SKM-1 (cell line): ENCODE data around the gene RAD21L1.
"Not testable (repeated sequence)": the region's sequence is repeated elsewhere in the genome, so short reads cannot be mapped to it uniquely, and the experiment has no call there.

ENCODE experiments used
- DNase-seq: peaks from one replicate; lab custom pipeline; 2025; ENCODE audit not compliant: unreplicated experiment; lab: John Stamatoyannopoulos, UW

The RAD21L1 gene

DNA sequence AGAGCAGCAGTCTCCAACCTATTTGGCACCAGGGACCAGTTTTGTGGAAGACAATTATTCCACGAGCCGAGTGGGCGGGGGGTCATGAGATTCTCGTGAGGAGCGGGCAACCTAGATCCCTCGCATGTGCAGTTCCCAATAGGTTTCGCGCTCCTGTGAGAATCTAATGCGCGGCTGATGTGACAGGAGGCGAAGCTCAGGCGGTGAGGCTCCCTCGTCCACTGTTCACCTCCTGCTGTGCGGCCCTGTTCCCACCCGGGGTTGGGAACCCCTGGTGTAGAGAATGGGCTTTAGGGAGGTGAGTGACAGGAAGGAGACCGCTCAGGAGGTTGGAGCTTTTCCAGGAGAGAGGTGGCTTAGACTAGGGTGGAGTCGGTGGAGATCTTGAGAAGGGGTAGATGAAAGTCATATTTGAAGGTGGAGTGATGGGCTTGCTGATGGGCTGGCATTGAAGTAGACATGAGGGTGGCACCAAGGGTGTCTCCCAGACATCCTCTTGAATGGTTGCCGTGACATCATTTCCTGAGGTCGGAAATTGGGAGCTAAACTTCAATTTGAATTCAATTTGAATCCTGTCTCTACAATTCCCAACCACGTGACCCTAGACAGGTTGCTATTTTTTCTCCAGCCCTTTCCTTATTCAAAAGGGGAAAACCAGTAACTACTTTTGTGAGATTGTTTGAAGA lies 1.5 kb upstream of the RAD21L1 start:
- DNase-seq, result no peak

DNA sequence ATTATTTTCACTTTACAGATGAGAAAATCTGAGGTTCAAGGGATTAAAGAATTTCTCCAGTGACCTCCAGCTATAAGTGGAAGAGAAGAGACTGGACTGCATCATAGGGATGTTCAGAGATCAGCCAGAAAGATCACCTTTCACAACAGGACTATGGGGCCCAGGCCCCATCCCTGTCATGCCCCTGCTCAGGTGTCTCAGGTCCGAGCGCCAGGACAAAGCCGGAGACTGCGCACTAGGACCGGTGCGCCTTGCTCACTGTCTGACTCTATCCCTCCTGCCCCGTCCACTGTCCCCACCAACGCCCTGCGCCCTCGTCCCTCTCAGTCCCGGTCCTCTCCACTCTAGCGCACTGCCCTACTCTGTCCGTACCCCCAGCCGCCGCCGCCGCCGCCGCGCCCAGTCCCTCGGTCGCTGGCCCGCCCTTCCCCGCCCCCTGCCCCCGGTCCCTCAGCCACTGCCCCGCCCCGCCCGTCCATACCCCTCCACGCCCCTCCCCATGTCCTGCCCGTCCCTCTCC lies 521 bp upstream of the RAD21L1 start:
- no peak for DNase-seq

DNA sequence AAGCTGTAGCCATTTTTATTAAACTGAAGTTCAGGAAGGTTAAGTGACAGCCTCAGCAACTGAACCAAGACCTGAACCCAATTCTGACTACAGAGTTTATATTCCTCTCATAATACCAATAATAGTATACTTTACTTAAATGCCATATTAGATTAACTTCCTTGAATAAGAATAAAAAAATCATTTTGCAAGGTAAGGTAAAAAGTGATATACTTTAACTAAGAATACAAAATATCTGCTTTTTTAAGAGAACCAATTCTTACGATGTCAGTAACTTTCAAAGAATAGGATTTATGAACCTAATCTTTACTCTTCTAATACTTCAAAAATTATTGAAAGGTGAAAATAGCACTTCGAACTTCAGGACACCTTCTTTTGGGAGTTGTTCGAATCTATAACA lies 3.7 kb downstream of the RAD21L1 start:
- DNase-seq, result no peak

DNA sequence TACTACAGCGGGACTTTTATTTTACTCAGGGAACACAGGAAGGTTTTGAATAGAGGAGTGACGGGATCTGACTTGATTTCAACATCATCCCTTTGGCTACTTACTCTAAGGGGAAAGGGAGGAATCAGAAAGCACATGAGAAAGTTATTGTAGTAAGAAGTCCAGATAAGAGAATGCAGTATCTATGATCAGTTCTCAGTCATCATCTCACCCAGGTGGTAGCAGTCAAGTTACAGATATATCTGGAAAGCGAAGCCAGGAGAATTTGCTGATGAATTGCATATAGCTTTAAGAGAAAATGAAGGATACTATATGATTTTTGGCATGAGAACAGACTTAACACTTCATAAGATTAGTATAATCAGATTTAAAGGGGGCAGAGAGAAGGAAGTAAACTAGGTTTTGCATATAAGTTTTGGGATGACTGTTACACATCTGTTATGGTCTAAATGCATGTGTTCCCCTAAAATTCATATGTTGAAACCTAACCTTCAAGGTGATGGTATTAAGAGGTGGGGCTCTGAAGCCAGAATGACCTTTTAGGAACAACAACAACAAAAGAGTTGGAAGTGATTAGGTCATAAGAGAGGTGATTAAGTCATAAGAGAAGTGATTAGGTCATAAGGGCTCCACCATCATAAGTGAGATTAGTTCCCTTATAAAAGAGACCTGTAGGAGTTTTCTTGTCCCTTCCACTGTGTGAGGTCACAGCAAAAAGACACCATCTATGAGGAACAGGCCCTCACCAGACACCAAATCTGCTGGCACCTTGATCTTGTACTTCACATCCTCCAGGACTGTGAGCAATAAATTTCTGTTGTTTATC lies 6.7 kb downstream of the RAD21L1 start:
- no peak for DNase-seq

DNA sequence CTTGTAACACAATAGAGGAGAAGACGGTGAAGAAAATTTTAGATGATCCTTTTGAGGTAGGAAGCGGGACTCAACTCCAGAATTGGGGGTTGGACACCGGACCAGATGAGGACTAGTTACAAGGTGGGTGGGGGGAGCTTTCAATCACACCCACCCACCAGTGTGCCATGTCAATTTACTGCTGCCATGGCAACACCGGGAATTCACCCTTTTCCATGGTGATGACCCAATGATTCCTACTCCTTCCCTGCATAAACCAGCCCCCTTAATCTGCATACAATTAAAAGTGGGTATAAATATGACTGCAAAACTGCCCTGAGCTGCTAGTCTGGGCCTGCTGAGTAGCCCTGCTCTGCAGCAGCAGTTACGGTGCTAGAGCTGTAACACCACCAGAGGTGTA lies 14.7 kb downstream of the RAD21L1 start:
- no peak for DNase-seq

DNA sequence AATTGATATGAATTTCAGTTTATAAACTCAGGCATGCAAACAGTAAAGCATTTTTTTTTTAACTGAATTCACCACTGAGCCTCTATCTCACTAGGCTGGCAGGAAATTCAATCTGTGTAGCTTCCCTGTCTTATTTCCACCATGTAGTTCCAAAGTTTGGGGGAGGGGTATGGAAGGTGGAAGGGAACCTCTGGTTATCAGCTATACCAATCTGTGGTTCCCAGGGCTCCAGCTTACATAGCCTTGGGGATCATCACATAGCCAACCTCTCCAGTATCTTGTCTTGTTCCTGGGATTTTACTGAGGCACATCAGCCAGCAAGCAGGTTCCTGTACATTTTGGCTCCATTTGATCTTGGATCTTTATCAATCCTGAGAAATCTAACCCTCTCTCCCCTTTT lies 15.6 kb downstream of the RAD21L1 start:
- no peak for DNase-seq

DNA sequence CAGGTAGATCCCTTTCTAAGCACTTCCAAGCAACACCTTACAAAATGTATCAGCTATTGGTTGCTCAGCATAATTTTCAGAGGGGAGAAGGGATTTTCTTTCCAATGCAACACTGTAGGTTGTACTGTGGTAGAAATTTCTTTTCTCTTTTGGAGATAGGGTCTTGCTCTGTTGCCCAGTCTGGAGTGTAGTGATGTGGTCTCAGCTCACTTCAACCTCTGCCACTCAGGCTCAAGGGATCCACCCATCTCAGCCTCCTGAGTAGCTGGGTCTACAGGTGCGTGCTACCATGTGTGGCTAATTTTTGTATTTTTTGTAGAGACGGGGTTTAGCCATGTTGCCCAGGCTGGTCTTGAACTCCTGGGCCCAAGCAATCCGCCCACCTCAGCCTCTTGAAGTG lies 16.3 kb downstream of the RAD21L1 start:
- DNase-seq, result no peak

DNA sequence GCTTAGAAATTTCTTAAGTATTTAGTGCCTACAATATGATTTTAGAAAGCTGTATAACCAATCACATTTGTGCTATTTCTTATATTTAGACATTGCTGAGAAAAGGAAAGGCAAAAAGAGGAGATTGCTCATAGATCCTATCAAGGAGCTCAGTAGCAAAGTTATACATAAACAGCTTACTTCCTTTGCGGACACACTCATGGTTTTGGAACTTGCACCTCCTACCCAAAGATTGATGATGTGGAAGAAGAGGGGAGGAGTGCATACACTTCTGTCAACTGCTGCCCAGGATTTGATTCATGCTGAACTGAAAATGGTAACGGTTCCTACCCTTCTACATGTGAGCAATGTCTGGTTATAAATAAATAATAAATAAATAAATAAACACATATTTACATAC lies 16.7 kb downstream of the RAD21L1 start:
- DNase-seq, result no peak

DNA sequence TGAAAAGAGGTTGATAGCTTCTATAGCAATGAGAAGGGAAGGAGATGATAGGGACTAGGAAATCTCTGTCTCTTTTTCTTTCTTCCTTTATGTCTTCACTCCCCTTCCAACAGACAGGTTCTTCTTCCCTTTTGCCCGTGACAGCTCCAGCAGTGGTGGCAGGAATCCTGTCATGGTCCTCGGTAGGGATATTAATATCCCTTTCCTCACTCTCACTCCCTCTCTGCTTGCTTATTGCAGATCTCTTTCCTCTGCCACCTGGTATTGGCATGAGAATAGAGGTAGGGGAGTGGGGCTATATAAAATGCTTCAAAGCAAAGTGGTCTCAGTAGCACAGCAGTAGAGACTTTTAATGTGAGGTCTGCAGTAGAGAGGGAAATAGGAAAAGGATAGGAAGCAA lies 19.7 kb downstream of the RAD21L1 start:
- no peak for DNase-seq

DNA sequence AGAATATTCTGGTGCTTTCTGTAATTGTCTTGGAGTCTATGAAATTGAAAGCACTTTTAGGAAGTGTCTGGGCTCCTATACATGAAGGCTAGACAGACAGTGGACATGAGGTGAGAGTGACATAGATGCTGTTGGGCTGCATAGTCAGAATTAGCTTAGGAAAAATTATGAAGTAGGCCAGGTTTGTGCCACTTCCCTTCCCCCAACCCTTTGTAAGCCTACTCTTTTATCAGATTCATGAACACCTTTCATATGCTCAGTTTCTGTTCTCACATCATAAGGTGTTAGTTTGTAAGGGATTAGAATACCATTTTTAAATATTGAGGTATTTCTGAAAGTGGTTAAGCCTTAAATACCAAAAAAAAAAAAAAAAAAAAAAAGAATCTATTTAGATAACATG lies 21.8 kb downstream of the RAD21L1 start:
- no peak for DNase-seq

DNA sequence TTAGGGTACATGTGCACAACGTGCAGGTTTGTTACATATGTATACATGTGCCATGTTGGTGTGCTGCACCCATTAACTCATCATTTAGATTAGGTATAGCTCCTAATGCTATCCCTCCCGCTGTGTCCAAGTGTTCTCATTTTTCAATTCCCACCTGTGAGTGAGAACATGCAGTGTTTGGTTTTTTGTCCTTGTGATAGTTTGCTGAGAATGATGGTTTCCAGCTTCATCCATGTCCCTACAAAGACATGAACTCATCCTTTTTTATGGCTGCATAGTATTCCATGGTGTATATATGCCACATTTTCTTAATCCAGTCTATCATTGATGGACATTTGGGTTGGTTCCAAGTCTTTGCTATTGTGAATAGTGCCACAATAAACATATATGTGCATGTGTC lies 24.4 kb downstream of the RAD21L1 start:
- not testable (repeated sequence) for DNase-seq

DNA sequence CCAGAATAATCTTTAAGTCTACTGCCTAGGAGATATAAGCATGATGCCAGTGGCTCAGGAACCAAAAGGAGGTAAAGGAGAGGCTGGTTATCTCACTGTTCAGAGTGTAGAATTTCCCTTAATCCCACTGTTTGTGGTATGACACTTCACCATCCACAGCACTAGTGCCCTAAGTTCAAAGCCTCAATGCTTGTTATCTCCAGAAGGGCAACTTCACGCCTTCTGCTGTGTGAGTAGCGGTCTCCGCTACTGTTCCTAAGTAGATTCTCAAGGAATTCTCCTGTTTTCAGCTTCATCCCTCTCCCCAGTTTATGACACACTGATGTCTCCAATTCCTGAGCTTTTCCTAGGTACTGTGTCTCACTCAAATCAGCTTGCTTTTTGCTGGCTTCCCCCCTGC lies 26.6 kb downstream of the RAD21L1 start:
- DNase-seq, result no peak

DNA sequence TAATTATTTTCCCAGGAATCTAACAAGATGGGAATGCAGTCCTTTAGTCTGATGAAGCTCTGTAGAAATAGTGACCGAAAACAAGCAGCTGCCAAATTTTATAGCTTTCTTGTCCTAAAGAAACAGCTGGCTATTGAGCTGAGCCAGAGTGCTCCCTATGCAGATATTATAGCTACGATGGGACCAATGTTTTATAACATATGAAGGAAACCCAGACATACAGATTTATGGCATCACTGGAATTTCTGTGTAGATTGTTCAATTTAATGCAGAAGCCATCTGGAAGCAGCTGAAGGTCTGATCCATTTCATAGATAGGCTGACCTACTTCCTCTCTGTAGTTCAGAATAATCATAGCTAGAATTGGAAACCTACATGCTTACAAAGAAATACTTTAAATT lies 28.4 kb downstream of the RAD21L1 start:
- no peak for DNase-seq

DNA sequence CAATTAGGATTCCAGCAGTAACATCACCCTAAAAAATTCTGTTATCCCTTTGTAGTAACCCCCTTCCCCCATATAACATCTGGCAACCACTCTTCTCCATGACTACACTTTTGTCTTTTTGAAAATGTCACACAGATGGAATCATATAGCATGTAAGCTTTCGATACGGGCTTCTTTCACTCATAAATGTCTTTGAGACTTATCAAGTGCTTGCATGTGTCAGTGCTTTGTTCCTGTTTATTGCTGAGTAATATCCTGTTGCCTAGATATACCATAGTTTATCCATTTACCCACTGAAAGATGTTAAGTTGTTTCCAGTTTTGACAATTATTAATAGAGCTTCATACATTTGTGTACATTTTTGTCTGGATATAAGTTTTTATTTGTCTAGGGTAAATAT lies 29.8 kb downstream of the RAD21L1 start:
- no peak for DNase-seq

DNA sequence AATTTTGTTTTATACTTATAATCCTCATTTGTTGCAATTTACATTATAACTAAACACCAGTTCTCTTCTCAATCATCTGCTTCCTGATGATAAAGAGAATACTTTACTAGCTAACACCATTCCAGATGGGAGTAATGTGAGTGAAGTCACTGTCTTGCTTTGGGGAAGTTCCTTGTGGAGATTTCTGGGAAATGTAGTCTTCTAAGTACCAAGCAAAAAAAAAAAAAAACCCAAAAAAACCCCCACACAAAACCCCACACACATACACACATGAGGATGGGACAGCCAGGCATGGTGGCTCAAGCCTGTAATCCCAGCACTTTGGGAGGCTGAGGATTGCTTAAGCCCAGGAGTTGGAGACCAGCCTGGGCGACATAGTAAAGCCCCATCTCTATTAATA lies 38.0 kb downstream of the RAD21L1 start:
- DNase-seq, result no peak

DNA sequence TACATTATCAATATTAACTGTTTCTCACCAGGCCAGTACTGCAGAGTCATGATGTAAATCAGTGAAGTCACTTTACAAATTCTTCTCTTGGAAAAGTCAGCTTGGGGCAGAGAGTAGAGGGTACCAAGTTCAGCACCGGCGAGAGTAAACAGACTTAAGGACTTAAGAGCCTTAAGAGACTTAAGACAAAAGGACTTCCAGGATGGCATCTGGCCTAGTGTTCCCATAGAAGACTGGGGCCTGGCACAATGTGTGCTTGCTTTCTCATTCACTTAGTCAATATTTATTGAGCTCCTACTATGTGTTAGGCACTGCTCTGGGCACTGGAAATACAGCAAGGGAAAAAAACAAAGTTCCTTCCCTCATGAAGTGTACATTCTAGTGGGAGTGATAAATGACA lies 38.9 kb downstream of the RAD21L1 start:
- DNase-seq, result no peak

DNA sequence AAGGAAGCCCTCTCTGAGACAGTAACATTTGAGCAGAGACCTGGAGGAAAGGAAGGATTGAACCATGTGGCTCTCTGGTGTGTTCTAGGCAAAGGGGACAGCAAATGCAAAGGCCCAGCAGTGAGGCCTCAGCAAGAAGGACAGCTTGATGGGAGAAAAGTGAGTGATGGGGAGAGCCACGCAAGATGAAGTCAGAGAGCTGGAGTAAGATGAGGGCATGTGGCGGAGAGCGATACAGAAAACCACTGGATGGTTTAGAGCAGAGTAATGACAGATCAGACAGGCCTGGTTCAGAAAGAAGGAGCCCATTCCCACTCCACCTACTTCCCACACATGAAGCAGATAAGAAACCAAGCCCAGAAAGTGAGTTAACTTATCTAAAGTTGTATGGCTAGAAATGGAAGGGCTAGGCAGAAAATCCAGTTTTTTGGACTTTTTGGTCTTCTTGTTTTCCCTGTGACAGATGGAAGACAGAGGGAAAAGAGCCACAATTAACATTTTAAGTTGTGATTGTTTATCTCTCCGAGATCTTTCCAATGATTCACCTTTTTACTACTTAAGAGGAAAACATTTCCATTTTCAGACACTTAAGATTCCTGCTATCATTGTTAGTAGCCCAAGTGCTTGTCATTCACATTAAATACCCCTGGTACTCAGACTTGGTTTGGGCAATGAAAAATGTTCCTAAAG lies 39.5 kb downstream of the RAD21L1 start:
- no peak for DNase-seq

DNA sequence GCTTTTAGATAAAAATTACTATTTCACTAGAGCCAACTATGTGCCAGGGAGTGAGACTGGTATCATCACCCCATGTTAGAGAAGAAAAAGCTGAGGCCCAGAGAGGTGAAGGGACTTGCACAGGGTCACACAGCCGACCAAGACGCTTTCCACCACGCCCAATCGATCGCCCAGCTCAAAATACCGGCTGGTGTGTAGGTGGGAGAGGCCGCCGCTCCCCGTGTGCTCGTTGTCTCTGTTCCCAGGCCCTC lies 40.0 kb downstream of the RAD21L1 start:
- no peak for DNase-seq

DNA sequence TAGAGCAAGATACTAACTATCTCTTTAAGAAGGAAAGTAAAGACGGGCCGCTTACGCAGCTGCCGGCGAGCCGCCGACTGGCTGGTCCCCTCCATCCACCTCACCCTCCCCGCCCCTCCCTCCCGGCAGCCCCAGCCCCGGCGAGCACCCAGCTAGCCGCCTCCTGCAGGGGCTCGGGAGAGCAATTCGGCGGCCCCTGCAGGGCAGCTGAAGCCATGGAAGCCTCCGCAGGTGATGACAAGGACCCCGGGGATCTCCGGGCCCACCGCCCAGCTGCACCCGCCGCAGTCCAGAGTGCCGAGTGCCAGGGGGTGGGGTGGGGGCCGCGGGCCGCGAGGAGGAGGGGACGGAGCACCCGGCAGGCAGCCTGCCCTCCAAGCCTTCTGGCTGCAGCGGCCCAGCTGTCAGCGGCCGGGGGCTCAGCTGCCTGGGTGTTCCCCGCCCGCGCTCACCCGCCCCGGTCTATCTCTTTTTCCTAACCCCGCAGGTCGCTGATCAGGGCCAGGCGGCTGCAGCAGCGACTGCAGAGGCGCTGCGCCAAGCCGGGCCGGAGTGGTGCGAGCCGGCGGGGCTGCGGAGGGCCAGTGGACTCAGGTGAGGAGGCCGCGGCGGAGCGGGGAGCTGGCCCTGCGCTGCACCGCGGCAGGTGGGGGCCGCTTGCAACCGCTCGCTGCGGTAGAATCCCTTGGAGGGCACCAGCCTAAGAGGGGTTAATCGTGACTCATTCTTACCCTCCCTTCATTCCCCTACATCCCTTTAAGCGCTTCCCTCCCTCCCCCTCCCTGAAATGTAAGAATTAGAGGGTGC lies 40.5 kb downstream of the RAD21L1 start, which contains the start of gene SNPH:
SNPH (plus strand) TSS at position 128 of the 807 bp plus-strand sequence. CDS start 29,946 bp downstream, outside the sequence.
- DNase-seq, result peak; percentile 11

DNA sequence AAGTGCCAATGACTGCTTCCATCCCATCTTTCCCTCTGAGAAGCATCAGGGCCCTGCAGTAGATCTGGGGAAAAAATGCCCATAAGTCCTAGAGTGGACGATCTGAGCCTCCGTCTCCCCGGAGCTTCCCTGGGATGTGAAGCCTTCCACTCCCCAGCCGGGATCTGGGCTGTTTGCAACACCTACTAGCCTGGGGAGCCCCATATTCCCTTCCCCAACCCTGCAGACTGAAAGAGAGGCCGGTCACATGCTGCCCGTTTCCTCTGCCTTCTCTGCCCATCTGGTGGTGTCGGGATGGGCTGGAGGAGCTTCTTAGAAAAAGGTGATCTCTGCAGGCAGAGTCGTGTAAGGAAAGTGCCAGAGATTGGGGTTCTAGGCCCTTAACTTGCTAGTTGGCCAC lies 41.3 kb downstream of the RAD21L1 start:
- no peak for DNase-seq

DNA sequence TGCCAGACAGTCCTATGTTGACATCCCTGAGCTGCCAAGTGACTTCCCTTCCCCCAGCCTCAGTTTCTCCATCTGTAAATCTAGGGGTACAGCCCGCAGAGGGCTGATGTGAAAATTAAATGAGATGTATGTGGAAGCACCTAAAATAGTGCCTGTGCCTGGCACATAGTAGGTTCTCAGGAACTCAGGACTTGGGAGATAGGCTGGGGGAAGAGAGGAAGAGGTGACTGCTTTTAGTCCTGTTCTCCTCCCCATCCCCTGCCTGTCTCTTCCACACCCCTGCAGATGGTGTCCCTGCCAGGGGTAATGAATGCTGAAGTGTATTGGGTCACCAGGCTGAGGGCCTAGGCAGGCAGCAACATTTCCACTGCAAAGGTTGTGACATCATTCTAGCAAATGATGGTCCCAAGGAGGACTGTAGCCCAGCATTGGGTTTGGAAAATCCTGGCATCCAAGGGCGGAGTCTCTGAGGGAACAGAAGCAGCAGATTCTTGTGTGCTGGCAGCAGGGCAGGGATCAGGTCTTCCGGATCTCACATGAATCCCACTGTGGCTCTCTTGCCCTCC lies 42.0 kb downstream of the RAD21L1 start:
- no peak for DNase-seq
